K562 (cell line): ENCODE measurements around the gene PPP1R16B. TPM values are rescaled to one million over a fixed set of nuclear protein-coding genes. Genes with fewer than 3 reads are reported as not detected.

Experiments used
- ATAC-seq: fragments of 200-7000 bp; cut with Tn5 transposase; 3 replicates; pipeline ENCODE4 v1.9.1; 2020; ENCODE audit warnings: moderate library complexity
- BruUV-seq: library from RNA; stranded (reverse); fragments of 400-500 nt; replicated peaks from 2 replicates; lab custom pipeline; 2021; lab: Mats Ljungman, UMichigan
- CTCF ChIA-PET: fragments of 300-600 bp; formaldehyde crosslinking; extraction: SDS; loops from one replicate; lab custom pipeline; 2021; ENCODE audit warnings: low intra/inter-chr PET ratio; lab: Yijun Ruan, JAX
- POLR2A ChIA-PET: fragments of 300-600, 350-650 bp; sonication (Branson Sonifier 250); formaldehyde crosslinking; extraction: SDS; loops from one replicate; lab custom pipeline; 2021; ENCODE audit warnings: antibody characterized with exemption, inconsistent platforms; lab: Yijun Ruan, JAX
- DNase-seq, 4 experiments: peaks; one replicate each; pipeline versions ENCODE4 v3.0.0 to v3.0.0-alpha.2; 2011 to 2018; ENCODE audit warnings: low spot score in 3 of 4, mixed read lengths in 3 of 4; ENCODE audit errors: extremely low read depth in 1 of 4
- FAIRE-seq: peaks from 2 replicates; lab custom pipeline; 2011; peaks lifted over from hg19 to GRCh38; lab: Jason Lieb, UNC
- H2AFZ ChIP-seq: 2 replicates; pipeline ENCODE4 v1.6.0; 2011; ENCODE audit warnings: low read depth, low read length, control low read depth, inconsistent platforms
- H3K27ac ChIP-seq: fragments of 200-600 bp; 3 replicates; pipeline ENCODE4 v1.8.0; 2011; ENCODE audit warnings: low read depth, mild to moderate bottlenecking, control low read depth, inconsistent platforms, low read length, moderate library complexity, mixed read lengths; ENCODE audit errors: extremely low read depth
- H3K27me3 ChIP-seq, 2 experiments: fragments of 300-600 bp in 1 of 2; 2 replicates in 1 of 2; 3 replicates in 1 of 2; pipeline versions ENCODE4 v1.6.0 to v1.8.0; 2011; ENCODE audit warnings: inconsistent platforms in 2 of 2, low read length in 2 of 2, mild to moderate bottlenecking in 1 of 2, mixed read lengths in 1 of 2, moderate library complexity in 1 of 2; ENCODE audit not compliant: control insufficient read depth in 2 of 2, insufficient read depth in 2 of 2
- H3K36me3 ChIP-seq: fragments of 300-600 bp; 3 replicates; pipeline ENCODE4 v1.8.0; 2011; ENCODE audit warnings: mild to moderate bottlenecking, low read length, inconsistent platforms; ENCODE audit not compliant: control insufficient read depth, insufficient read depth
- H3K4me1 ChIP-seq, 2 experiments: fragments of 200-600 bp in 1 of 2; replicated peaks in 1 of 2; 2 replicates in 1 of 2; 3 replicates in 1 of 2; pipeline versions ENCODE4 v1.5.1 to v1.8.0; 2011; ENCODE audit warnings: inconsistent platforms in 2 of 2, low read length in 2 of 2, mild to moderate bottlenecking in 1 of 2, mixed read lengths in 1 of 2, moderate library complexity in 1 of 2; ENCODE audit not compliant: control insufficient read depth in 2 of 2, insufficient read depth in 2 of 2
- H3K4me2 ChIP-seq: 2 replicates; pipeline ENCODE4 v1.6.1; 2011; ENCODE audit warnings: low read length, control low read depth, inconsistent platforms, mixed read lengths; ENCODE audit not compliant: insufficient read depth
- H3K4me3 ChIP-seq: fragments of 200-600 bp; sonication (generic), shearing (Covaris generic); 2 replicates; pipeline ENCODE4 v1.5.1; 2016; ENCODE audit warnings: control low read depth, inconsistent platforms
- H3K79me2 ChIP-seq: fragments of 200-600 bp; 3 replicates; pipeline ENCODE4 v1.8.0; 2011; ENCODE audit warnings: low read length, inconsistent platforms; ENCODE audit not compliant: control insufficient read depth, insufficient read depth
- H3K9ac ChIP-seq, 2 experiments: 2 replicates each; pipeline versions ENCODE4 v1.6.0 to v1.6.1; 2011; ENCODE audit warnings: low read depth in 2 of 2, low read length in 2 of 2, control low read depth in 1 of 2, inconsistent platforms in 1 of 2, mild to moderate bottlenecking in 1 of 2, mixed read lengths in 1 of 2; ENCODE audit not compliant: insufficient read depth in 1 of 2
- H3K9me1 ChIP-seq: one replicate; pipeline ENCODE4 v1.6.0; 2011; ENCODE audit warnings: inconsistent platforms, mild to moderate bottlenecking, low read length, moderate library complexity; ENCODE audit not compliant: control insufficient read depth, insufficient read depth
- H3K9me3 ChIP-seq: replicated peaks from 2 replicates; pipeline ENCODE4 v1.5.1; 2011; ENCODE audit warnings: low read depth, low read length, inconsistent platforms; ENCODE audit not compliant: control insufficient read depth, insufficient read depth
- H4K20me1 ChIP-seq: replicated peaks from 2 replicates; pipeline ENCODE4 v1.6.1; 2011; ENCODE audit warnings: low read length, inconsistent platforms, mixed read lengths; ENCODE audit not compliant: control insufficient read depth, insufficient read depth
- CBFA2T3 ChIP-seq: fragments of 450-650 bp; IDR thresholded peaks from 2 replicates; pipeline ENCODE4 v1.6.1; 2017
- CTBP1 ChIP-seq: fragments of 450-650 bp; IDR thresholded peaks from 2 replicates; pipeline ENCODE4 v1.6.1; 2016; ENCODE audit warnings: borderline replicate concordance
- ESRRA ChIP-seq: fragments of 450-650 bp; IDR thresholded peaks from 2 replicates; pipeline ENCODE4 v1.6.1; 2014; ENCODE audit warnings: low read depth, mild to moderate bottlenecking, moderate library complexity, borderline replicate concordance
- ETS1 ChIP-seq: conservative IDR thresholded peaks from 2 replicates; pipeline ENCODE4 v1.6.1; 2011; ENCODE audit warnings: low read depth, mild to moderate bottlenecking, low read length; ENCODE audit not compliant: control insufficient read depth
- FOSL1 ChIP-seq: fragments of 200-800 bp; sonication (Bioruptor generic); conservative IDR thresholded peaks from 2 replicates; pipeline ENCODE4 v1.6.1; 2016; ENCODE audit warnings: missing genetic modification characterization, missing compliant biosample characterization
- FUS ChIP-seq: fragments of 200-400 bp; formaldehyde crosslinking; optimal IDR thresholded peaks from 2 replicates; pipeline ENCODE3; 2017; ENCODE audit warnings: low read depth, low read length
- GABPA ChIP-seq: fragments of 200-800 bp; sonication (Bioruptor generic); conservative IDR thresholded peaks from 2 replicates; pipeline ENCODE4 v1.6.1; 2016; ENCODE audit warnings: low read depth, missing genetic modification characterization, missing compliant biosample characterization
- ILF3 ChIP-seq: fragments of 450-650 bp; IDR thresholded peaks from 2 replicates; pipeline ENCODE4 v1.6.1; 2018; ENCODE audit warnings: antibody characterized with exemption, mild to moderate bottlenecking, moderate library complexity, borderline replicate concordance
- JUND ChIP-seq, 2 experiments: IDR thresholded peaks; 2 replicates in 1 of 2; 3 replicates in 1 of 2; pipeline ENCODE4 v1.6.1; 2011; ENCODE audit warnings: borderline replicate concordance in 2 of 2, low read depth in 2 of 2, low read length in 2 of 2, improper control_type of control experiment in 1 of 2, missing biosample characterization in 1 of 2, missing genetic modification characterization in 1 of 2, missing genetic modification reagents in 1 of 2
- KHSRP ChIP-seq: fragments of 450-650 bp; IDR thresholded peaks from 2 replicates; pipeline ENCODE4 v1.6.1; 2017
- L3MBTL2 ChIP-seq: fragments of 450-650 bp; IDR thresholded peaks from 2 replicates; pipeline ENCODE4 v1.6.1; 2016; ENCODE audit warnings: mild to moderate bottlenecking, moderate library complexity
- MAX ChIP-seq: sonication (generic); formaldehyde crosslinking; IDR thresholded peaks from 2 replicates; pipeline ENCODE4 v1.9.0; 2022; ENCODE audit warnings: mild to moderate bottlenecking, missing genetic modification reagents
- MBD2 ChIP-seq: sonication (generic); IDR thresholded peaks from 2 replicates; pipeline ENCODE4 v1.6.1; 2016; ENCODE audit warnings: low read depth, borderline replicate concordance
- NFYB ChIP-seq: IDR thresholded peaks from 2 replicates; pipeline ENCODE4 v1.6.1; 2011; ENCODE audit warnings: mild to moderate bottlenecking, moderate library complexity; ENCODE audit not compliant: insufficient read length; ENCODE audit errors: extremely low read depth
- PKNOX1 ChIP-seq: fragments of 450-650 bp; IDR thresholded peaks from 2 replicates; pipeline ENCODE4 v1.6.1; 2016
- RCOR1 ChIP-seq, 2 experiments: IDR thresholded peaks; 2 replicates each; pipeline ENCODE4 v1.6.1; 2012; ENCODE audit warnings: low read depth in 2 of 2, low read length in 2 of 2, borderline replicate concordance in 1 of 2, improper control_type of control experiment in 1 of 2
- RNF2 ChIP-seq: sonication (generic); IDR thresholded peaks from 2 replicates; pipeline ENCODE4 v1.6.1; 2016
- SMARCA4 ChIP-seq: fragments of 450-650 bp; IDR thresholded peaks from 2 replicates; pipeline ENCODE4 v1.6.1; 2016
- ZNF134 ChIP-seq: fragments of 250-450 bp; sonication (Bioruptor Pico); conservative IDR thresholded peaks from 2 replicates; pipeline ENCODE4 v1.4.0; 2020
- ZZZ3 ChIP-seq: fragments of 450-650 bp; IDR thresholded peaks from 2 replicates; pipeline ENCODE4 v1.6.1; 2016; ENCODE audit warnings: antibody characterized with exemption, mild to moderate bottlenecking, moderate library complexity
- WGBS: fragments of 100-300 bp; shearing (Covaris generic); methylation state at CpG from one replicate; pipeline ENCODE4 v1.1.6; 2016; ENCODE audit warnings: low coverage, mixed read lengths; ENCODE audit not compliant: insufficient coverage; ENCODE audit errors: missing lambda C conversion rate; 5-methylcytosine and 5-hydroxymethylcytosine counted together
- in situ Hi-C: fragments of 300-500 bp; cut with MboI; formaldehyde crosslinking; loops from 4 replicates; pipeline ENCODE4 v1.15.0; 2018; ENCODE audit warnings: inconsistent platforms, mixed read lengths
- intact Hi-C: fragments of 100-400 bp; cut with micrococcal nuclease; formaldehyde crosslinking; loops from 2 replicates; pipeline ENCODE4 v1.14.2; 2022
- polyA plus RNA-seq, 8 experiments: library from polyadenylated mRNA; depleted of rRNA in 4 of 8; stranded (reverse) in 5 of 8; unstranded in 3 of 8; fragments of >200 nt; fragmentation: Nextera tagmentation in 2 of 8; fragmentation: Illumina TruSeq in 1 of 8; extraction: Ambion mirVana in 2 of 8; extraction: Trizol in 1 of 8; gene quantifications; 2 replicates each; pipeline versions ENCODE4 v1.2.1 to v1.2.3, GENCODE V29; 2011 to 2014; ENCODE audit warnings: inconsistent platforms in 1 of 8, missing spikeins in 1 of 8
- total RNA-seq, 7 experiments: library from RNA; depleted of rRNA in 6 of 7; stranded (reverse); fragments of >200 nt in 6 of 7; fragmentation: Illumina TruSeq in 2 of 7; extraction: Trizol in 2 of 7; gene quantifications; 2 replicates each; pipeline versions ENCODE4 v1.2.1 to v1.2.3, GENCODE V29; 2011 to 2021; ENCODE audit warnings: low replicate concordance in 1 of 7

PPP1R16B gene
- total and polyA plus RNA-seq, 9 of the 15 experiments (the other 6 are each of a cell fraction or from before 2014, with no cell fraction given), result 1.5 to 11.5 (median 6.8) TPM

GRCh38 chr20:38863024-38863851, 57.7 kb downstream of the PPP1R16B start:
- Histone ChIP-seq H3K27me3 (no peaks in the 10 kb centered on the region), H3K36me3 (no peaks in the 10 kb centered on the region), H3K9ac (peak overlapping the region; percentile 10 to 49; a peak in 1 of 4 replicates), H3K4me2 (peak overlapping the region; percentile 42), H3K9me3 (no peaks in the 10 kb centered on the region), H3K79me2 (no peaks in the 10 kb centered on the region), H4K20me1 (0 out of 2 replicates have a peak, but pooled peaks cover 5% of the 10 kb centered on the region), H3K4me1 (peaks cover 30 to 54% of the 10 kb centered on the region in 2 experiments), H3K4me3 (no peak overlapping the region), H3K9me1 (no peaks in the 10 kb centered on the region), H3K27ac (peak overlapping the region; percentile 30; the same call in 2 of the 3 replicates), H2AFZ (peak overlapping the region; percentile 76)
- 28% methylated on average over 12 of the region's 12 CpGs for WGBS
- ChIA-PET POLR2A (interaction anchor here (0.6 kb wide), 1 partner anchor 11 kb away, joined by 3 read pairs; no protein-coding TSS in a partner anchor), CTCF (no interaction called here)
- in situ Hi-C loops, result no loop called here
- peak in 3 of 4 experiments; percentile 26 to 75 (median 48) for DNase-seq
- ATAC-seq, result peak; percentile 45
- FAIRE-seq, result peak; percentile 86
- intact Hi-C loops, result loop anchor here (2.0 to 5.0 kb wide), 2 partner anchors 32 to 56 kb away; partner anchors contain the start of gene PPP1R16B
- BruUV-seq, result no TSS peak
- TF ChIP-seq GABPA (tag) (peak; percentile 65), ILF3 (no peak), FUS (no peak), L3MBTL2 (peak; percentile 35; the same call in 1 of the 2 replicates), NFYB (no peak), CBFA2T3 (peak; percentile 32; the same call in 1 of the 2 replicates), FOSL1 (tag) (peak; percentile 60; the same call in 1 of the 2 replicates), RNF2 (peak; percentile 24; the same call in 1 of the 2 replicates), PKNOX1 (peak; percentile 56), ESRRA (peak; percentile 80; the same call in 1 of the 2 replicates), KHSRP (no peak), CTBP1 (peak; percentile 48; the same call in 1 of the 2 replicates), ZNF134 (no peak), SMARCA4 (peak; percentile 46; the same call in 1 of the 2 replicates), ETS1 (no peak), MAX (CRISPR knock-in tag) (peak; percentile 51; the same call in 1 of the 2 replicates), JUND (IDR thresholded peaks at IDR 0.05; ENCODE audit: borderline replicate concordance, low read depth, low read length) (peak; percentile 54), JUND (tag; IDR thresholded peaks at IDR 0.05; ENCODE audit: borderline replicate concordance, low read depth, low read length) (no peak; the same call in 2 of the 3 replicates), RCOR1 (IDR thresholded peaks at IDR 0.05; ENCODE audit: borderline replicate concordance in 1 of 2, low read depth in 2 of 2, low read length in 2 of 2) (peak in 1 of 2 experiments; percentile 63; a peak in 1 of 4 replicates), ZZZ3 (no peak), MBD2 (peak; percentile 32; the same call in 1 of the 2 replicates)
